ENCODE measurements around the gene MYO1D.

Gene MYO1D

GRCh38 chr17:32831223-32831622 lies 45.7 kb downstream of the MYO1D start:
- Histone ChIP-seq H3K4me2 (ENCODE audit: insufficient read depth, low read length, poor library complexity, severe bottlenecking) (no peak overlapping the region), H3K18ac (ENCODE audit: low read length) (no peak overlapping the region), H3K9me3 (replicated peaks in 1 of 2; ENCODE audit: control insufficient read depth in 2 of 2, insufficient read depth in 1 of 2, low read depth in 1 of 2, low read length in 2 of 2) (no peaks in the 10 kb centered on the region), H2BK15ac (ENCODE audit: low read length) (no peak overlapping the region), H2BK12ac (ENCODE audit: low read length) (no peak overlapping the region), H3K36me3 (replicated peaks in 1 of 2; ENCODE audit: control insufficient read depth in 2 of 2, insufficient read depth in 2 of 2, low read length in 2 of 2) (no peaks in the 10 kb centered on the region), H4K91ac (ENCODE audit: low read depth, low read length, poor library complexity) (no peak overlapping the region), H2BK5ac (ENCODE audit: low read length) (no peak overlapping the region), H3K4me3 (ENCODE audit: low read length in 2 of 2) (no peak overlapping the region), H3K4ac (ENCODE audit: low read length) (no peak overlapping the region), H2BK120ac (ENCODE audit: low read depth, low read length) (no peak overlapping the region), H3K79me1 (ENCODE audit: low read depth, low read length) (no peaks in the 10 kb centered on the region), H3K23ac (ENCODE audit: low read depth, low read length, poor library complexity) (no peak overlapping the region), H2AFZ (ENCODE audit: low read length) (no peak overlapping the region), H4K8ac (ENCODE audit: low read depth, low read length) (no peak overlapping the region), H3K14ac (ENCODE audit: low read length) (no peak overlapping the region), H3K27me3 (ENCODE audit: control insufficient read depth in 3 of 3, insufficient read depth in 3 of 3, low read depth in 1 of 3, low read length in 3 of 3) (peaks cover 0 to 15% (median 0%) of the 10 kb centered on the region in 3 experiments), H3K9ac (ENCODE audit: low read depth, low read length, poor library complexity) (no peak overlapping the region), H3K4me1 (ENCODE audit: control insufficient read depth in 2 of 2, insufficient read depth in 1 of 2, low read depth in 1 of 2, low read length in 2 of 2) (no peaks in the 10 kb centered on the region), H2AK5ac (ENCODE audit: low read depth, low read length) (no peak overlapping the region), H3K27ac (replicated peaks; ENCODE audit: low read length) (no peak overlapping the region)
- no peak for DNase-seq (ENCODE audit: low spot score)
- no CpG with 5 or more reads among the region's 3 CpGs for WGBS, 2 donors (ENCODE audit: extremely low coverage in 2 of 2, insufficient read length in 2 of 2, insufficient replicate concordance in 1 of 2)

GRCh38 chr17:32828822-32829221 lies 48.1 kb downstream of the MYO1D start:
- Histone ChIP-seq H3K4me2 (ENCODE audit: insufficient read depth, low read length, poor library complexity, severe bottlenecking) (no peak overlapping the region), H3K4me3 (ENCODE audit: low read length in 2 of 2) (no peak overlapping the region), H3K9ac (ENCODE audit: low read depth, low read length, poor library complexity) (no peak overlapping the region), H2BK15ac (ENCODE audit: low read length) (no peak overlapping the region), H3K27me3 (ENCODE audit: control insufficient read depth in 3 of 3, insufficient read depth in 3 of 3, low read depth in 1 of 3, low read length in 3 of 3) (peaks cover 0 to 10% (median 0%) of the 10 kb centered on the region in 3 experiments), H3K23ac (ENCODE audit: low read depth, low read length, poor library complexity) (no peak overlapping the region), H2BK120ac (ENCODE audit: low read depth, low read length) (no peak overlapping the region), H3K14ac (ENCODE audit: low read length) (no peak overlapping the region), H3K79me1 (ENCODE audit: low read depth, low read length) (no peaks in the 10 kb centered on the region), H4K91ac (ENCODE audit: low read depth, low read length, poor library complexity) (no peak overlapping the region), H2AK5ac (ENCODE audit: low read depth, low read length) (no peak overlapping the region), H3K9me3 (replicated peaks in 1 of 2; ENCODE audit: control insufficient read depth in 2 of 2, insufficient read depth in 1 of 2, low read depth in 1 of 2, low read length in 2 of 2) (no peaks in the 10 kb centered on the region), H3K4me1 (ENCODE audit: control insufficient read depth in 2 of 2, insufficient read depth in 1 of 2, low read depth in 1 of 2, low read length in 2 of 2) (no peaks in the 10 kb centered on the region), H2BK5ac (ENCODE audit: low read length) (no peak overlapping the region), H3K18ac (ENCODE audit: low read length) (no peak overlapping the region), H2BK12ac (ENCODE audit: low read length) (no peak overlapping the region), H3K27ac (replicated peaks; ENCODE audit: low read length) (no peak overlapping the region), H3K4ac (ENCODE audit: low read length) (no peak overlapping the region), H4K8ac (ENCODE audit: low read depth, low read length) (no peak overlapping the region), H2AFZ (ENCODE audit: low read length) (no peak overlapping the region), H3K36me3 (replicated peaks in 1 of 2; ENCODE audit: control insufficient read depth in 2 of 2, insufficient read depth in 2 of 2, low read length in 2 of 2) (no peaks in the 10 kb centered on the region)
- no CpG with 5 or more reads among the region's 2 CpGs for WGBS, 2 donors (ENCODE audit: extremely low coverage in 2 of 2, insufficient read length in 2 of 2, insufficient replicate concordance in 1 of 2)
- DNase-seq (ENCODE audit: low spot score) = no peak

GRCh38 chr17:32827227-32827626 lies 49.7 kb downstream of the MYO1D start:
- Histone ChIP-seq H2BK120ac (ENCODE audit: low read depth, low read length) (no peak overlapping the region), H3K27me3 (ENCODE audit: control insufficient read depth in 3 of 3, insufficient read depth in 3 of 3, low read depth in 1 of 3, low read length in 3 of 3) (peaks cover 0 to 6% (median 0%) of the 10 kb centered on the region in 3 experiments), H3K14ac (ENCODE audit: low read length) (no peak overlapping the region), H3K18ac (ENCODE audit: low read length) (no peak overlapping the region), H3K9ac (ENCODE audit: low read depth, low read length, poor library complexity) (no peak overlapping the region), H3K36me3 (replicated peaks in 1 of 2; ENCODE audit: control insufficient read depth in 2 of 2, insufficient read depth in 2 of 2, low read length in 2 of 2) (no peaks in the 10 kb centered on the region), H2AFZ (ENCODE audit: low read length) (no peak overlapping the region), H3K4me3 (ENCODE audit: low read length in 2 of 2) (no peak overlapping the region), H3K4ac (ENCODE audit: low read length) (no peak overlapping the region), H4K8ac (ENCODE audit: low read depth, low read length) (no peak overlapping the region), H2AK5ac (ENCODE audit: low read depth, low read length) (no peak overlapping the region), H3K4me1 (ENCODE audit: control insufficient read depth in 2 of 2, insufficient read depth in 1 of 2, low read depth in 1 of 2, low read length in 2 of 2) (no peaks in the 10 kb centered on the region), H3K23ac (ENCODE audit: low read depth, low read length, poor library complexity) (no peak overlapping the region), H2BK5ac (ENCODE audit: low read length) (no peak overlapping the region), H3K9me3 (replicated peaks in 1 of 2; ENCODE audit: control insufficient read depth in 2 of 2, insufficient read depth in 1 of 2, low read depth in 1 of 2, low read length in 2 of 2) (no peaks in the 10 kb centered on the region), H3K27ac (replicated peaks; ENCODE audit: low read length) (no peak overlapping the region), H2BK12ac (ENCODE audit: low read length) (no peak overlapping the region), H2BK15ac (ENCODE audit: low read length) (no peak overlapping the region), H4K91ac (ENCODE audit: low read depth, low read length, poor library complexity) (no peak overlapping the region), H3K4me2 (ENCODE audit: insufficient read depth, low read length, poor library complexity, severe bottlenecking) (no peak overlapping the region), H3K79me1 (ENCODE audit: low read depth, low read length) (no peaks in the 10 kb centered on the region)
- no peak for DNase-seq (ENCODE audit: low spot score)

GRCh38 chr17:32826076-32826475 lies 50.8 kb downstream of the MYO1D start:
- Histone ChIP-seq H3K4me2 (ENCODE audit: insufficient read depth, low read length, poor library complexity, severe bottlenecking) (no peak overlapping the region), H2BK15ac (ENCODE audit: low read length) (no peak overlapping the region), H3K9me3 (replicated peaks in 1 of 2; ENCODE audit: control insufficient read depth in 2 of 2, insufficient read depth in 1 of 2, low read depth in 1 of 2, low read length in 2 of 2) (no peaks in the 10 kb centered on the region), H2BK120ac (ENCODE audit: low read depth, low read length) (no peak overlapping the region), H3K23ac (ENCODE audit: low read depth, low read length, poor library complexity) (no peak overlapping the region), H2BK12ac (ENCODE audit: low read length) (no peak overlapping the region), H3K79me1 (ENCODE audit: low read depth, low read length) (no peaks in the 10 kb centered on the region), H2AFZ (ENCODE audit: low read length) (no peak overlapping the region), H3K4me3 (ENCODE audit: low read length in 2 of 2) (no peak overlapping the region), H3K9ac (ENCODE audit: low read depth, low read length, poor library complexity) (no peak overlapping the region), H3K18ac (ENCODE audit: low read length) (no peak overlapping the region), H3K27ac (replicated peaks; ENCODE audit: low read length) (no peak overlapping the region), H2AK5ac (ENCODE audit: low read depth, low read length) (no peak overlapping the region), H4K91ac (ENCODE audit: low read depth, low read length, poor library complexity) (no peak overlapping the region), H3K4me1 (ENCODE audit: control insufficient read depth in 2 of 2, insufficient read depth in 1 of 2, low read depth in 1 of 2, low read length in 2 of 2) (no peaks in the 10 kb centered on the region), H3K27me3 (ENCODE audit: control insufficient read depth in 3 of 3, insufficient read depth in 3 of 3, low read depth in 1 of 3, low read length in 3 of 3) (peaks cover 0 to 3% (median 0%) of the 10 kb centered on the region in 3 experiments), H3K14ac (ENCODE audit: low read length) (no peak overlapping the region), H3K36me3 (replicated peaks in 1 of 2; ENCODE audit: control insufficient read depth in 2 of 2, insufficient read depth in 2 of 2, low read length in 2 of 2) (no peaks in the 10 kb centered on the region), H3K4ac (ENCODE audit: low read length) (no peak overlapping the region), H4K8ac (ENCODE audit: low read depth, low read length) (no peak overlapping the region), H2BK5ac (ENCODE audit: low read length) (no peak overlapping the region)
- no peak for DNase-seq (ENCODE audit: low spot score)
